A549 (cell line): Measurements from ENCODE around the gene LGMN. TPM values are rescaled to one million over a fixed set of nuclear protein-coding genes. Genes with fewer than 3 reads are reported as not detected.
A peak's percentile ranks its signal among the peaks of the same experiment; 100 is the strongest.

Experiments used
- ATAC-seq, 2 experiments: fragments of 200-7000 bp in 1 of 2; fragments of >200 bp in 1 of 2; cut with Nextera tagmentation in 1 of 2; cut with Tn5 transposase in 1 of 2; 3 replicates each; pipeline versions ENCODE4 v1.8.0 to v1.9.1; 2018 to 2020; ENCODE audit warnings: mild to moderate bottlenecking in 1 of 2, moderate library complexity in 1 of 2
- CTCF ChIA-PET: fragments of 300-600 bp; sonication (Branson Sonifier 250); formaldehyde crosslinking; extraction: SDS; loops from one replicate; lab custom pipeline; 2021; ENCODE audit warnings: antibody characterized with exemption, inconsistent platforms; lab: Yijun Ruan, JAX
- POLR2A ChIA-PET: fragments of 350-600 bp; formaldehyde crosslinking; extraction: SDS; loops from one replicate; lab custom pipeline; 2021; ENCODE audit warnings: antibody characterized with exemption, inconsistent platforms; lab: Yijun Ruan, JAX
- DNase-seq, 2 experiments: peaks; one replicate each; pipeline versions ENCODE4 v3.0.0 to v3.0.0-alpha.2; 2011 to 2016; ENCODE audit warnings: low read depth in 1 of 2, low spot score in 1 of 2
- FAIRE-seq: peaks from 2 replicates; lab custom pipeline; 2011; peaks lifted over from hg19 to GRCh38; lab: Jason Lieb, UNC
- H3K27ac ChIP-seq, 2 experiments: fragments of >200 bp; sonication (Bioruptor Twin); formaldehyde crosslinking; 3 replicates each; pipeline ENCODE4 v1.5.1; 2016 to 2017
- H3K4me1 ChIP-seq: fragments of >200 bp; sonication (Bioruptor Twin); formaldehyde crosslinking; 3 replicates; pipeline ENCODE4 v1.6.1; 2016
- H3K4me2 ChIP-seq: fragments of >200 bp; sonication (Bioruptor Twin); formaldehyde crosslinking; 3 replicates; pipeline ENCODE4 v1.6.1; 2016
- H3K4me3 ChIP-seq: fragments of >200 bp; sonication (Bioruptor Twin); formaldehyde crosslinking; 3 replicates; pipeline ENCODE4 v1.5.1; 2016
- H3K9me3 ChIP-seq: fragments of >200 bp; sonication (Bioruptor Twin); formaldehyde crosslinking; 3 replicates; pipeline ENCODE4 v1.6.1; 2016
- CBX2 ChIP-seq: fragments of 200-600 bp; sonication (generic); IDR thresholded peaks from 2 replicates; pipeline ENCODE4 v1.6.1; 2016; ENCODE audit warnings: low read depth, mild to moderate bottlenecking, borderline replicate concordance
- CBX8 ChIP-seq: fragments of 200-600 bp; sonication (generic); IDR thresholded peaks from 2 replicates; pipeline ENCODE4 v1.6.1; 2016
- CEBPB ChIP-seq, 2 experiments: fragments of >200 bp in 1 of 2; sonication (Bioruptor Twin) in 1 of 2; formaldehyde crosslinking in 1 of 2; IDR thresholded peaks; 2 replicates each; pipeline ENCODE4 v1.6.1; 2012 to 2016
- EHMT2 ChIP-seq: fragments of 200-600 bp; sonication (generic); IDR thresholded peaks from 2 replicates; pipeline ENCODE4 v1.6.1; 2016; ENCODE audit warnings: antibody characterized with exemption, low read depth, mild to moderate bottlenecking, moderate library complexity
- ESRRA ChIP-seq: fragments of 150-350 bp; IDR thresholded peaks from 2 replicates; pipeline ENCODE4 v1.6.1; 2014; ENCODE audit warnings: mild to moderate bottlenecking, low read length, borderline replicate concordance
- FOSB ChIP-seq: fragments of 250-450 bp; sonication (Bioruptor Pico); IDR thresholded peaks from 2 replicates; pipeline ENCODE4 v1.5.0; 2020; ENCODE audit warnings: mild to moderate bottlenecking, moderate library complexity
- FOSL2 ChIP-seq, 2 experiments: fragments of 450-650 bp in 1 of 2; fragments of >200 bp in 1 of 2; sonication (Bioruptor Twin) in 1 of 2; formaldehyde crosslinking; IDR thresholded peaks; 2 replicates each; pipeline versions ENCODE4 v1.5.0 to v1.6.1; 2016 to 2020; ENCODE audit warnings: mild to moderate bottlenecking in 1 of 2, moderate library complexity in 1 of 2
- FOXS1 ChIP-seq: fragments of 250-450 bp; sonication (Bioruptor Pico); IDR thresholded peaks from 2 replicates; pipeline ENCODE4 v1.5.0; 2020; ENCODE audit warnings: mild to moderate bottlenecking, moderate library complexity
- GATA3 ChIP-seq: IDR thresholded peaks from 2 replicates; pipeline ENCODE4 v1.6.1; 2012; ENCODE audit warnings: borderline replicate concordance
- HEYL ChIP-seq: fragments of 250-450 bp; sonication (Bioruptor Pico); IDR thresholded peaks from 2 replicates; pipeline ENCODE4 v1.8.0; 2021; ENCODE audit warnings: mild to moderate bottlenecking, moderate library complexity
- KDM1A ChIP-seq: fragments of 200-600 bp; sonication (generic); IDR thresholded peaks from 2 replicates; pipeline ENCODE4 v1.6.1; 2016; ENCODE audit warnings: low read depth, mild to moderate bottlenecking
- NFE2L2 ChIP-seq: fragments of 150-350 bp; conservative IDR thresholded peaks from 2 replicates; pipeline ENCODE4 v1.6.1; 2014; ENCODE audit warnings: low read length
- NR3C1 ChIP-seq: fragments of >200 bp; sonication (Bioruptor Twin); formaldehyde crosslinking; IDR thresholded peaks from 3 replicates; pipeline ENCODE4 v1.6.1; 2017
- PHF8 ChIP-seq: fragments of 200-600 bp; sonication (generic); IDR thresholded peaks from 2 replicates; pipeline ENCODE4 v1.6.1; 2016; ENCODE audit warnings: low read depth, mild to moderate bottlenecking, antibody characterized with exemption, moderate library complexity, borderline replicate concordance
- RAD21 ChIP-seq, 2 experiments: fragments of >200 bp in 1 of 2; sonication (Bioruptor Twin) in 1 of 2; formaldehyde crosslinking in 1 of 2; IDR thresholded peaks in 1 of 2; conservative IDR thresholded peaks in 1 of 2; 2 replicates in 1 of 2; 3 replicates in 1 of 2; pipeline ENCODE4 v1.6.1; 2012 to 2018; ENCODE audit warnings: inconsistent platforms in 1 of 2
- RFX5 ChIP-seq: fragments of 450-650 bp; IDR thresholded peaks from 2 replicates; pipeline ENCODE4 v1.7.1; 2014; ENCODE audit warnings: antibody characterized with exemption, mild to moderate bottlenecking, moderate library complexity
- RNF2 ChIP-seq: fragments of 200-600 bp; sonication (generic); IDR thresholded peaks from 2 replicates; pipeline ENCODE4 v1.6.1; 2016; ENCODE audit warnings: low read depth, mild to moderate bottlenecking, antibody characterized with exemption, moderate library complexity, borderline replicate concordance
- SMC3 ChIP-seq: fragments of >200 bp; sonication (Bioruptor Twin); formaldehyde crosslinking; IDR thresholded peaks from 3 replicates; pipeline ENCODE4 v1.6.1; 2018; ENCODE audit warnings: inconsistent platforms
- TP53 ChIP-seq: fragments of 250-450 bp; sonication (Bioruptor Pico); IDR thresholded peaks from 2 replicates; pipeline ENCODE4 v1.5.0; 2021; ENCODE audit warnings: mild to moderate bottlenecking, moderate library complexity
- ZC3H11A ChIP-seq: fragments of 450-650 bp; IDR thresholded peaks from 2 replicates; pipeline ENCODE4 v1.6.1; 2014; ENCODE audit warnings: antibody characterized with exemption, mild to moderate bottlenecking
- ZFP36 ChIP-seq: fragments of 450-650 bp; IDR thresholded peaks from 2 replicates; pipeline ENCODE4 v1.6.1; 2014; ENCODE audit warnings: borderline replicate concordance; ENCODE audit not compliant: partially characterized antibody
- ZNF302 ChIP-seq: fragments of 250-450 bp; sonication (Bioruptor Pico); IDR thresholded peaks from 2 replicates; pipeline ENCODE4 v1.9.0; 2021; ENCODE audit warnings: inconsistent platforms, mild to moderate bottlenecking, moderate library complexity
- WGBS: methylation state at CpG from one replicate; pipeline ENCODE4 v1.1.6; 2017; ENCODE audit errors: missing lambda C conversion rate; 5-methylcytosine and 5-hydroxymethylcytosine counted together
- polyA plus RNA-seq, 4 experiments: library from polyadenylated mRNA; depleted of rRNA in 3 of 4; stranded (reverse); fragments of >200 nt; fragmentation: RNase III in 1 of 4; extraction: RNeasy Plus Mini Kit Qiagen cat#74134 plus additional on column Dnase treatment in 1 of 4; gene quantifications; 2 replicates in 3 of 4; 3 replicates in 1 of 4; pipeline ENCODE4 v1.2.3, GENCODE V29; 2011 to 2017
- TF ChIP-seq, protein P1 (sequence below): fragments of >200 bp; sonication (Bioruptor Twin); formaldehyde crosslinking; IDR thresholded peaks from 3 replicates; pipeline ENCODE4 v1.5.1; 2016
- TF ChIP-seq, protein P2 (sequence below): fragments of >200 bp; sonication (Bioruptor Twin); formaldehyde crosslinking; IDR thresholded peaks from 3 replicates; pipeline ENCODE4 v1.6.1; 2016

LGMN gene
- polyA plus RNA-seq, 2 of the 4 experiments (the other 2 are of a cell fraction) = 70.4 to 106 TPM

DNA sequence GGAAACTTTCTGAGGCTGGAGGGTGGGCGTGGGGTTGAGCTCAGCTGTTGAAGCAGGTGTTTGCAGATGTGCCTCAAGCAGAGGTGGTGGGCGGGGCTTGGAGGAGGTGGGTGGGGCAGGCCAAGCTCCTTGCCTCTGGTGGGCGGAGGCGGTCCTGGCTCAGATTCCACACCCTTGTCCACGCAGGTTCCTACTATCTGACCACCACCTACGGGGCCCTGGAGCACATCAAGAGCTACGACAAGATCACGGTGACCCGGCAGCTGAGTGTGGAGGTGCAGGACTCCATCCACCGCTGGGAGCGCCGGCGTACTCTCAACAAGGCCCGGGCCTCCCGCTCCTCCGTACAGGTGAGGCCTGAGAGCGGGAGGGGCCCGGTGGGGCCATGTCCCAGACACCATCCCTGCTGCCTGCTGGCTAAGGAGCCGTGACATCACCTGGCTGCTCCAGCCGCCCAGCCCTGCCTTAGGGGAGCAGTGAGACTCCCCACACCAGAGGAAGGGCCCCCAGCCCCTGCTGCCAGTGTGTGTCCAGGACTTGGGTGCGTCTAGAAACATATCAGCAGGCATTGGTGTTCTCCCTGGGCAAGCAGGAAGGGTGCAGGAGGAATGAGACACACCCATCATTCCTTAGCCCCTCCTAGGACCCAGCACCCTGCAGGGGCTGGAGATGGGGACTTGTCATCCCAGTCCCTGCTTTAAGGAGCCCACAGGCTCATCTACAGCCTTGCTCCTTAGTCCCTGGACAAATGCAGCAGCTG is 63.4 kb downstream of the LGMN start:
- 0 out of 3 replicates have a peak, but pooled peaks cover 4% of the 10 kb centered on the region for H3K9me3 ChIP-seq
- no peak overlapping the region for H3K4me2 ChIP-seq
- H3K4me3 ChIP-seq = no peak overlapping the region
- ChIA-PET CTCF (interaction anchor here (1.0 to 3.0 kb wide), 2 partner anchors 41 to 552 kb away, joined by 4 to 16 read pairs; no protein-coding TSS in a partner anchor), POLR2A (no interaction called here)
- no peak overlapping the region for H3K27ac ChIP-seq
- FAIRE-seq (no peak), DNase-seq (no peak), ATAC-seq (no peak)
- H3K4me1 ChIP-seq = 0 out of 3 replicates have a peak, but pooled peaks cover 2% of the 10 kb centered on the region
- TF ChIP-seq CBX2 (no peak), KDM1A (no peak), GATA3 (no peak), FOXS1 (CRISPR knock-in tag) (no peak), HEYL (no peak), PHF8 (no peak), CEBPB (IDR thresholded peaks at IDR 0.05) (no peak), NFE2L2 (no peak), EHMT2 (no peak), CBX8 (no peak), ZC3H11A (no peak), ZNF302 (CRISPR knock-in tag) (no peak), FOSB (CRISPR knock-in tag) (no peak)
- TF ChIP-seq, protein P1, sequence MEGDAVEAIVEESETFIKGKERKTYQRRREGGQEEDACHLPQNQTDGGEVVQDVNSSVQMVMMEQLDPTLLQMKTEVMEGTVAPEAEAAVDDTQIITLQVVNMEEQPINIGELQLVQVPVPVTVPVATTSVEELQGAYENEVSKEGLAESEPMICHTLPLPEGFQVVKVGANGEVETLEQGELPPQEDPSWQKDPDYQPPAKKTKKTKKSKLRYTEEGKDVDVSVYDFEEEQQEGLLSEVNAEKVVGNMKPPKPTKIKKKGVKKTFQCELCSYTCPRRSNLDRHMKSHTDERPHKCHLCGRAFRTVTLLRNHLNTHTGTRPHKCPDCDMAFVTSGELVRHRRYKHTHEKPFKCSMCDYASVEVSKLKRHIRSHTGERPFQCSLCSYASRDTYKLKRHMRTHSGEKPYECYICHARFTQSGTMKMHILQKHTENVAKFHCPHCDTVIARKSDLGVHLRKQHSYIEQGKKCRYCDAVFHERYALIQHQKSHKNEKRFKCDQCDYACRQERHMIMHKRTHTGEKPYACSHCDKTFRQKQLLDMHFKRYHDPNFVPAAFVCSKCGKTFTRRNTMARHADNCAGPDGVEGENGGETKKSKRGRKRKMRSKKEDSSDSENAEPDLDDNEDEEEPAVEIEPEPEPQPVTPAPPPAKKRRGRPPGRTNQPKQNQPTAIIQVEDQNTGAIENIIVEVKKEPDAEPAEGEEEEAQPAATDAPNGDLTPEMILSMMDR = no peak
- TF ChIP-seq, all 56 proteins: peak for 0
- 93% methylated on average over 5 of the region's 21 CpGs for WGBS

DNA sequence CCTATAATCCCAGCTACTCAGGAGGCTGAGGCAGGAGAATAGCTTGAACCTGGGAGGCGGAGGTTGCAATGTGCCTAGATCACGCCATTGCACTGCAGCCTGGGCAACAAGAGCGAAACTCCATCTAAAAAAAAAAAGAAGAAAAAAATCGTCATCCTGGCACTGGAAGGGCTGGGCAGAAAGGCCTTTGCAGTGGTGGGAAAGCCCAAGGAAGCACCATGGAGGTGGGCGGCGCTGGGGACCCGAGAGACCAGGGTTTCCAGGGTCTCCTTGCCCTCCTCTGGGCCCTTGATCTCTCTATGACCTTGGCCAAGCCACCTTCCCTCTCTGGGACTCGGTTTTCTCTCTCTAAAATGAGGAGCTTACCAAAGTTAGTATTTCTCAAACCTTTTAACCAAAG is 65.4 kb downstream of the LGMN start:
- WGBS = 94% methylated on average over 8 of the region's 8 CpGs
- POLR2A ChIA-PET = interaction anchor here (0.7 kb wide), 1 partner anchor 101 kb away, joined by 3 read pairs; no protein-coding TSS in a partner anchor

DNA sequence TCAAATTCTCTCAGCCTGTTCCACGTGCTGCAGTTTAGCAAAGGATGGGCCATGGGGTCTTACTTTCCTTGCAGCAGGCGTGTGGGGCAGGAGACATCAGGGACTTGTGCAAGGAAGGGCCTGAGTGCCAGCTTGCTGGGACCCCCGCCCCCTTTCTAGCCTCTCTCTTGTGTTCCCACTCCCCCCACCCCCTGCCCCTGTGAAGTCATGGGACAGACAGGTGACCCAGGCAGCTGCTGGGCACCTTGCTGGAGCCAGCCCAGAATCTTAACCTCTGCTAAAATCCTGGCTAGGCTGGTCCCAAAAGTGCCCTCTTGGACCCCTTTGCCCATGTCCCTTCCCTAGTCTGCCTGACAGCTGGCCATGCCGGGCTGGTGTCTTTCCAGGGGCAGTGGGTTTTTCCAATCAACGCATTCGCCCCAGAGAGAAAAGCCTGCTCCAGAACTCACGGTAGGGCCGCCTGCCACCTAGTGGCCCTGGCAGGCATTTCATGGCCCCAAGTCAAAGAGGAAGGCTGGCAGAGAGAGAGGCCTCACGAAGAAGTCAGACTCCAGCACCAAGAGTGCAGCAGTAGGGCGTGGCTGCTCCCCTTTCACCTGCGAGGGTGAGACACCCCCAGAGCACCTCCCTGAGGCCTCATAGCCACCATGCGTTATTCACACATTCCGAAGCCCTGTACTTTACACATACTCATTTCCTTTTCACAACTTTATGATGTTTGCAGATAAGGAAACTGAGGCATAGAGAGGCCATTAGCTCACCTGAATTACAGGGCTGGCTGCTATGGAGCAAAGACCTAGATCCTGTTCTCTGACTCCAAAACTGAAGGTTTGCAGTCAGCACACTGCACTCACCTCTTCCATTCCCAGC is 67.4 kb downstream of the LGMN start:
- POLR2A ChIA-PET = interaction anchor here (0.7 kb wide), 1 partner anchor 22 kb away, joined by 3 read pairs; no protein-coding TSS in a partner anchor
- CTCF ChIA-PET = interaction anchor here (0.5 to 4.0 kb wide), 16 partner anchors 9 to 1159 kb away, joined by 3 to 33 read pairs (median 3); no protein-coding TSS in a partner anchor
- H3K9me3 ChIP-seq = 0 out of 3 replicates have a peak, but pooled peaks cover 4% of the 10 kb centered on the region
- TF ChIP-seq, protein P1 = peak; percentile 68
- TF ChIP-seq ZNF302 (CRISPR knock-in tag) (no peak), RAD21 (conservative IDR thresholded peaks at IDR 0.05 in 1 of 2, IDR thresholded peaks at IDR 0.05 in 1 of 2) (peak; percentile 78 to 87), NR3C1 (no peak), ZFP36 (no peak), FOSL2 (IDR thresholded peaks at IDR 0.05) (no peak), FOSL2 (CRISPR knock-in tag; IDR thresholded peaks at IDR 0.05) (no peak), SMC3 (peak; percentile 68)
- TF ChIP-seq, protein P2, sequence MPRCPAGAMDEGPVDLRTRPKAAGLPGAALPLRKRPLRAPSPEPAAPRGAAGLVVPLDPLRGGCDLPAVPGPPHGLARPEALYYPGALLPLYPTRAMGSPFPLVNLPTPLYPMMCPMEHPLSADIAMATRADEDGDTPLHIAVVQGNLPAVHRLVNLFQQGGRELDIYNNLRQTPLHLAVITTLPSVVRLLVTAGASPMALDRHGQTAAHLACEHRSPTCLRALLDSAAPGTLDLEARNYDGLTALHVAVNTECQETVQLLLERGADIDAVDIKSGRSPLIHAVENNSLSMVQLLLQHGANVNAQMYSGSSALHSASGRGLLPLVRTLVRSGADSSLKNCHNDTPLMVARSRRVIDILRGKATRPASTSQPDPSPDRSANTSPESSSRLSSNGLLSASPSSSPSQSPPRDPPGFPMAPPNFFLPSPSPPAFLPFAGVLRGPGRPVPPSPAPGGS = no peak
- TF ChIP-seq, all 56 proteins: peak for 3
- Histone ChIP-seq H3K4me3 (no peak overlapping the region), H3K4me1 (no peaks in the 10 kb centered on the region), H3K4me2 (no peak overlapping the region), H3K27ac (peak overlapping the region in 1 of 2 experiments; percentile 58; a peak in 2 of 6 replicates)
- peak; percentile 62 to 76 for DNase-seq
- 62% methylated on average over 10 of the region's 13 CpGs for WGBS
- ATAC-seq = peak; percentile 45 to 83; a peak in 4 of 6 replicates
- FAIRE-seq = no peak

More for the DNA sequence above, 65.4 kb downstream of the LGMN start:
- H3K4me1 ChIP-seq = no peaks in the 10 kb centered on the region
- 0 out of 3 replicates have a peak, but pooled peaks cover 4% of the 10 kb centered on the region for H3K9me3 ChIP-seq
- FAIRE-seq (no peak), DNase-seq (no peak)
- no peak overlapping the region for H3K27ac ChIP-seq
- no peak for TF ChIP-seq TP53 (CRISPR knock-in tag)
- TF ChIP-seq ESRRA = no peak
- TF ChIP-seq RNF2 = no peak
- TF ChIP-seq RFX5 = no peak
- TF ChIP-seq CBX2 = no peak
- TF ChIP-seq CBX8 = no peak
- TF ChIP-seq, all 56 proteins: peak for 0
- Histone ChIP-seq H3K4me2 (no peak overlapping the region), H3K4me3 (no peak overlapping the region)
- CTCF ChIA-PET = interaction anchor here (0.6 to 4.0 kb wide), 6 partner anchors 7 to 548 kb away, joined by 3 to 33 read pairs (median 6); no protein-coding TSS in a partner anchor
- ATAC-seq = no peak
